T-helper 1 cell (primary cell): ENCODE data around the gene HUS1.
"Not testable (repeated sequence)": the region's sequence is repeated elsewhere in the genome, so short reads cannot be mapped to it uniquely, and the experiment has no call there.

Source experiments
- DNase-seq, 5 donors: peaks; one replicate each; pipeline ENCODE4 v3.0.0-alpha.2; 2012 to 2020
- total RNA-seq, 4 donors: gene quantifications; one replicate each; lab custom pipeline; 2026; lab: John Stamatoyannopoulos, UW

The HUS1 gene
- 30.5 to 39.4 (median 36.6) reads per million in 4 donors for total RNA-seq

DNA sequence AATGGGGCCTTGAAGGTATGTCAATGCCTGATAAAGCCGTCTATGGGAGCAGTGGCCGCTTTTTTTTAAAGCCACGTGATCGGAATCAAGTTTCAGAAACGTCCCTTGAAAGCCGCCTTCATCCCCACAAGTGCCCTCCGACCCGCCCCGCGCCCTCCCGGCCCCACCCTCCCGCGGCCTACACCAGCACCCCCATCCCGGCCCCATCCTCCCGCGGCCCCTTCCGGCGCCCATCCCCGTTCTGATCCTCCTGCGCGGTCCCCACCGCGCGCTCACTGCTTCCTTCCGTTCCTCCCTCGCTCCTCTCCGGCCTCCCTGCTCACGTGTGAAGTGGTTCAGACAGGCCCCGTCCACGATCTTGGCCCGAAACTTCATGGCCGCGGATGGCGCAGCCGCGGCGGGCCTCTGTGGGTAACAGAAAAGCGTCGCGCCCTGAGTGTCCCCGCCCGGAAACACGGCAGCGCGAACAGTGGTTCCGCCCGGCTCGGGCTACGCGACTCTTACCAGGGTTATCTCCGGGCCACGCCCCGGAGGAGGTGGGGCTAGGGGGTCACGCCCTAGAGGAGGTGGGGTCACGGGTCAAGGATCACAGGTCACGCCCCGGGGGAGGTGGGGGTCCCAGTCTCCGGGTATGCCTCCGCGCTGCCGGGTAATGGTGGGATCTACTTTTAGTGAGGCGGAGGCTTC, at the start of gene HUS1:
Gene HUS1 (minus strand): TSS at position 471 of the 687 bp plus-strand sequence. CDS start 96 bp downstream, at position 375.
- DNase-seq = peak; percentile 76 to 96 (median 87)

GRCh38 chr7:48028938-48029337, 49.5 kb upstream of the HUS1 start, which contains the start of gene SUN3:
SUN3 (minus strand) TSS chr7:48029107; CDS start chr7:48028938, 169 bp downstream.
- DNase-seq = no peak

DNA sequence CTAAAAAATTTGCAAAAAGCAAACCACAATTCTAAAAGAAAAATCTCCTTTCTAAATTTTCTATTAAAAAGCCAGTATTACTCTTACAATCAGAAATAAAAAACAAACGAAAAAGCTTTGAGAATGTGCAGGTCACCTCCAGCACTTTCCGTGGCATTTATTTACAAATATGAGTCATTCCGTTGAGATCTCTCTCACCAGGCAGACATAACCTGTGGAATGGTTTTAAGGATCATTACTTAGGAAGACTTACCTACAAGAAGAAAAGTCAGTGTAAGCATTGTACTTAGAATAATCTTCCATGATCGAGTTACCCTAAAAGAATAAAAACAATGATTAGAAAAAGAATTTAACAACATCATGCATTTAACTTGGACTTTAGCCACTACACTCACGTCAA, 46.2 kb upstream of the HUS1 start:
- no peak for DNase-seq

DNA sequence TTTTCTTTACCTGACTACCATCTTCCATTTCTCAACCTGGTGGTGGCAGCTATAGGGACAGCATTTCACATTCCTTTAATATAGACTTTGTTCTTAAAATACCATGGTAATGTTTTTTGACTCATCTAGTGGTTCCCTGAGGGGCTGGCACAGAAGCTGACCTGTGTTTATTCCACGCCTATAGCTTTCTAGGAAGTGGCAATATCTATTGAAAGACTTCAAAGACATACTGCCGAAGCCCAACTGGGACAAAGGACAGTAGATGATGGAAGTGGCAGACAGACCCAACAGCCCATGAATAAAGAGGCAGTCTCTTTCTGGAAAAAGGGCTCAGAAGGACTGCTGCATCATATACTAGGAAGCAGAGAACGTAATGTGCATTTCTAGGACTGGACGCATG, 38.3 kb upstream of the HUS1 start:
- DNase-seq = no peak

DNA sequence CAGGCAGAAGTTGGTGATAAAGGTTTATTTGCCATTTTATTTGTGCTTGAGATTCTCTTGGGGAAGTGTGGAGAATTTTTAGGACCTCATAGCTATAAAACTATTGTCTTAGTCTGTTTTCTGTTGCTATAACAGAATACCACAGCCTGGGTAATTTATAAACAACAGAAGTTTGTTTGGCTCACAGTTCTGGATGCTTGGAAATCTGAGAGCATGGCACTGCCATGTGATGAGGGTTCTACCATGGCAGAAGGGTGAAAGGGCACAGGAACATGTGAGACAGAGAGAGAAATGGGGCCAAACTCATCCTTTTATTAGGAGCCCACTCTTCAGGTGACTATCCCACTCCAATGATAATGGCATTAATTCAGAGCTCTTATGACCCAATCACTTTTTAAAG, 37.2 kb upstream of the HUS1 start:
- no peak for DNase-seq

GRCh38 chr7:48011951-48012350, 32.5 kb upstream of the HUS1 start:
- no peak for DNase-seq

DNA sequence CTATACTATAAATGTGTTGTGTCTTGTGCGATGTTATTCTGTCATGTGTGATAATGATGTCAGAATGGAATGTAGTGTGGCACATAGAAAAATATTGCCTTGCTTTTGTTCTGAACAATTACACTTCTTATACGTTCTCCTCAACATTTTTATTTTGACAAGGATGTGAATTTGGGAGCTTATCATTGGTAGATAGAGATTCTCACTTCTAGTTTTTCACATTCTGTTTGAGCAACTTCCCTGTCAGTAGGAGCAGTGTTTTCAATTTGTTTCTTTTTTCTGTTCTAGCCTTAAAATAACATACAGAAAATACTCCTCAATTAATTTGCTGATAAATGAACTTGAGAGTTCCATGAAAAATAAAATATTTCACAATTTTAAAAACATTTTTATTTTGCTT, 31.9 kb upstream of the HUS1 start:
- no peak for DNase-seq

GRCh38 chr7:48009954-48010353, 30.5 kb upstream of the HUS1 start:
- no peak for DNase-seq

- no peak for DNase-seq
Measured at GRCh38 chr7:48009257-48009656, 29.8 kb upstream of the HUS1 start.

DNA sequence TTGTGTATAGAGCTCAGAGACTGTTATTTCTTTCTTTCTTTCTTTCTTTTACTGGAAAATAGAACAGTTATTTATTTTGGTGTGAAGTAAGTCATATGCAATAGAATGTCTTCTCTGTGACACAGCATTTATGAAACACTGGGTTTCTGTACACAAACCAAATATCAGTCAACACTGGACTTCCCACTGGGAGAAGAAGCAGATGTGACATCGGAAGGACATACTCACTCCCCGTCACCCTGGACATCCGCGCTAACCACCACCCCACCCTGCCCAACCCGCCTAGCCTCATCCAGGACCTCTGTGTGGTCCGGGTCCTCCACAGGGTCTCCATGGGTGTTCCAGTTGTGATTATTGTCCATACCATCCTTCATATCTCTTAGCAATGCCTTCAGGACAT, 27.5 kb upstream of the HUS1 start:
- DNase-seq = no peak

DNA sequence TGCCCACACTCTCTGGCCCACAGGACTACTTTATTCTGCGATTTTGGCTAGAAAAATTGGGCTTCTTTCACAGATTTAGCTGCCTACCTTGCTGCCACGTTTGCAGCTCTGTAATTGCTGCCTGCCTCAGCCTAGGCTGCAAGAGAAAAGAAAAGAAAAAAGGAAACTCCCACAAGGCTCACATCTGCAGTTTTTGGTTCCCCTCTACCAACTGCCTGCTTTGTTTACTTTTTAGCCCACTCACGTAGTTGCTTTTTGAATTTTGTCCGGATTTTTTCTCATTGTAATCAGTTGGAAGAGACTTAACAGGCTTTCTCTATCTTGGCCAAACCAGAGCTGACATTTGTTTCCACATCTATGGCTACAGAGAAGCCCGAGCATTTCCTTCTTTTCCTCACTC, 25.2 kb upstream of the HUS1 start:
- DNase-seq = no peak

DNA sequence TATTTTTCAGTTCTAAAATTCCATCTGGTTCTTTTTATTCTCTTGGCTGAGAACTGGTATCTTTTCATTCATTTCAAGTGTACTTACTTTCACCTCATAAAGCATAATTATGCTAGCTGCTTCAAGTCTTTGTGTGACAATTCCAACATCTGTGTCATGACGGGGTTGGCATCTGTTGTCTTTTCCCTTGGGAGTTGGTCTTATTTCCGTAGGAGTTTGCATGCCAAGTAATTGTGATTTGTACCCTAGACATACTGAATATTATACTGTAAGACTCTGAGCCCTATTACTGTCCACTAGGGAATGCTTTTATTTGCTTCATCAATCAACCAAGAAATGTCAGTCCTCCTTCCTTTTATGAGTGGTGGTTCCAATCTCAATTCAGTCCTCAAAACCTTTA, 24.6 kb upstream of the HUS1 start:
- DNase-seq = no peak

GRCh38 chr7:48000164-48000563, 20.7 kb upstream of the HUS1 start:
- DNase-seq = not testable (repeated sequence)

GRCh38 chr7:47999413-47999812, 20.0 kb upstream of the HUS1 start:
- no peak for DNase-seq

GRCh38 chr7:47992446-47992845, 13.0 kb upstream of the HUS1 start:
- DNase-seq = no peak

- peak; percentile 63 to 90 (median 75) for DNase-seq
Measured at GRCh38 chr7:47991741-47992311, 12.4 kb upstream of the HUS1 start.

DNA sequence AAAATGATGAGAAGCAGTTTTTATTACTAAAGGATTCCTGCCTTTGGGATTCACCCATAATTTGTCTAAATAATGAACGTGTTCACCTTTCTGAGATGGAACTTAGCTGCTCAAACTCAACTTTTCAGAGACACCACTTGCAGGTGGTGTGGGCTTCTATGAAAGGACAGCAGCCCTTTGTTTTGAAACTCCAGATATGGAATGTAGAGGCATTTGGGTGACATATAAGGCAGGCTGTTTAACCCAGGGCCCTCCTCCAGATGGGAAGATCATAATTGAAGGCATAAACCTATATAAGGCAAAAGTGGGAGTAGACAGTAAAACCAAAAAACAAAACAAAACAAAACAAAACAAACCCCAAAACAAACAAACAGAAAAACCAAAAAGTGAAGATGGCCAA, 11.9 kb upstream of the HUS1 start:
- no peak for DNase-seq

- no peak for DNase-seq
Measured at GRCh38 chr7:47990592-47990991, 11.2 kb upstream of the HUS1 start.

- not testable (repeated sequence) for DNase-seq
Measured at GRCh38 chr7:47989607-47990400, 10.4 kb upstream of the HUS1 start.

- DNase-seq = no peak
Measured at GRCh38 chr7:47988496-47989386, 9.3 kb upstream of the HUS1 start.

GRCh38 chr7:47982610-47983009, 3.2 kb upstream of the HUS1 start:
- DNase-seq = no peak

DNA sequence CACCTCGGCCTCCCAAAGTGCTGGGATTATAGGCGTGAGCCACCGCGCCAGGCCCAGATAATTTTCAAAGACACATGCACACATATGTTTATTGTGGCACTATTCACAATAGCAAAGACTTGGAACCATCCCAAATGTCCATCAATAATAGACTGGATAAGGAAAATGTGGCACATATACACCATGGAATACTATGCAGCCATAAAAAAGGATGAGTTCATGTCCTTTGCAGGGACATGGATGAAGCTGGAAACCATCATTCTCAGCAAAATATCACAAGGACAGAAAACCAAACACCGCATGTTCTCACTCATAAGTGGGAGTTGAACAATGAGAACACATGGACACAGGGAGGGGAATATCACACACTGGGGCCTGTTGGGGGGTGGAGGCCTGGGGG, 1.2 kb upstream of the HUS1 start:
- not testable (repeated sequence) for DNase-seq

- DNase-seq = no peak
Measured at GRCh38 chr7:47979832-47980181, 392 bp upstream of the HUS1 start.
